Peyer's patch (tissue), 4 donors: ENCODE measurements around the gene RACK1.

Experiments used
- POLR2A ChIP-seq, 2 donors: fragments of 450-650 bp; IDR thresholded peaks; one replicate each; pipeline ENCODE4 v1.5.1; 2017; ENCODE audit warnings: antibody characterized with exemption in 2 of 2, mild to moderate bottlenecking in 2 of 2, moderate library complexity in 2 of 2
- TF ChIP-seq, protein P1 (sequence below), 6 experiments: fragments of 450-650 bp in 4 of 6; fragments of 200-600 bp in 2 of 6; sonication (generic) in 1 of 6; IDR thresholded peaks; one replicate each; pipeline ENCODE4 v1.5.1; 2017 to 2019; ENCODE audit warnings: antibody characterized with exemption in 6 of 6, mild to moderate bottlenecking in 3 of 6, moderate library complexity in 1 of 6

DNA sequence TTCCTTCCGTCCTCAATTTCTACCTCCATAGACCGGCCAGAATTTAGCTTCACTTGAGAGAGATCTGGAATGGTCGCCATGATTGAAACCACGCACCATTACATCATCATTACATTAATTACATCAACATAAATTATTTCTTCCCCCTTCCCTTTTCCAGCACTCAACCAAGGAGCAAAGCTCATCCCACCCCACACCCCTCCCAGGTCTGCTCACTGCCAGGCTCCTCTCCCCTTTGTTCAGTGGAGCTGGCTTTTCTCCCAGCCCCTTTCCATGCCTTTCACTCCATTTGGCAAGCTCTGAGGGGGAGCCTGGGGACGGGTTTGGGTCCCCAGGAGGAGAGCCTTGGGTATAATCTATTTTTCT is 8.4 kb downstream of the RACK1 start:
- TF ChIP-seq, protein P1, sequence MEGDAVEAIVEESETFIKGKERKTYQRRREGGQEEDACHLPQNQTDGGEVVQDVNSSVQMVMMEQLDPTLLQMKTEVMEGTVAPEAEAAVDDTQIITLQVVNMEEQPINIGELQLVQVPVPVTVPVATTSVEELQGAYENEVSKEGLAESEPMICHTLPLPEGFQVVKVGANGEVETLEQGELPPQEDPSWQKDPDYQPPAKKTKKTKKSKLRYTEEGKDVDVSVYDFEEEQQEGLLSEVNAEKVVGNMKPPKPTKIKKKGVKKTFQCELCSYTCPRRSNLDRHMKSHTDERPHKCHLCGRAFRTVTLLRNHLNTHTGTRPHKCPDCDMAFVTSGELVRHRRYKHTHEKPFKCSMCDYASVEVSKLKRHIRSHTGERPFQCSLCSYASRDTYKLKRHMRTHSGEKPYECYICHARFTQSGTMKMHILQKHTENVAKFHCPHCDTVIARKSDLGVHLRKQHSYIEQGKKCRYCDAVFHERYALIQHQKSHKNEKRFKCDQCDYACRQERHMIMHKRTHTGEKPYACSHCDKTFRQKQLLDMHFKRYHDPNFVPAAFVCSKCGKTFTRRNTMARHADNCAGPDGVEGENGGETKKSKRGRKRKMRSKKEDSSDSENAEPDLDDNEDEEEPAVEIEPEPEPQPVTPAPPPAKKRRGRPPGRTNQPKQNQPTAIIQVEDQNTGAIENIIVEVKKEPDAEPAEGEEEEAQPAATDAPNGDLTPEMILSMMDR (IDR thresholded peaks at IDR 0.05): no peak
- no peak for TF ChIP-seq POLR2A (IDR thresholded peaks at IDR 0.05)
